SK-N-MC (cell line): ENCODE data around the gene ZSCAN20.

Source experiments
- EZH2 ChIP-seq: fragments of 200-600 bp; sonication (generic); IDR thresholded peaks from one replicate; pipeline ENCODE4 v1.6.1; 2017; ENCODE audit warnings: antibody characterized with exemption
- POLR2AphosphoS5 ChIP-seq: IDR thresholded peaks from 2 replicates; pipeline ENCODE4 v1.6.1; 2012; ENCODE audit warnings: mild to moderate bottlenecking, low read depth, low read length, borderline replicate concordance

GRCh38 chr1:33477451-33477850 is 5.0 kb downstream of the ZSCAN20 start:
- no peak for TF ChIP-seq POLR2AphosphoS5
- TF ChIP-seq EZH2: no peak
